Vagina (tissue), 2 donors: ENCODE data around the gene TMEM150A.
"Not testable (repeated sequence)": the region's sequence is repeated elsewhere in the genome, so short reads cannot be mapped to it uniquely, and the experiment has no call there.

Experiments used
- POLR2A ChIP-seq, 2 donors: fragments of 450-650 bp; IDR thresholded peaks; one replicate each; pipeline ENCODE4 v1.6.1; 2017; ENCODE audit warnings: antibody characterized with exemption in 2 of 2, mild to moderate bottlenecking in 2 of 2, moderate library complexity in 2 of 2
- TF ChIP-seq, protein P1 (sequence below), 3 experiments: fragments of 450-650 bp in 2 of 3; fragments of 200-600 bp in 1 of 3; sonication (generic) in 1 of 3; IDR thresholded peaks; one replicate each; pipeline ENCODE4 v1.5.1; 2017 to 2019; ENCODE audit warnings: antibody characterized with exemption in 3 of 3, mild to moderate bottlenecking in 2 of 3, moderate library complexity in 2 of 3

DNA sequence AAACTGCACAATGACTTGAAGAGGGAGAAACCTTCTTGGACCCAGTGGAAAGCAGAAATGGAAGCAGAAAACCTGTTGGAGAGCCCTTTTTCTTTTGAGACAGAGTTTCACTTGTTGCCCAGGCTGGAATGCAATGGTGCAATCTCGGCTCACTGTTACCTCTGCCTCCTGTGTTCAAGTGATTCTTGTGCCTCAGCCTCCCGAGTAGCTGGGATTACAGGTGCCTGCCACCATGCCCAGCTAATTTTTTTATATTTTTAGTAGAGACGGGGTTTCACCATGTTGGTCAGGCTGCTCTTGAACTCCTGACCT is 1.6 kb upstream of the TMEM150A start:
- TF ChIP-seq, protein P1, sequence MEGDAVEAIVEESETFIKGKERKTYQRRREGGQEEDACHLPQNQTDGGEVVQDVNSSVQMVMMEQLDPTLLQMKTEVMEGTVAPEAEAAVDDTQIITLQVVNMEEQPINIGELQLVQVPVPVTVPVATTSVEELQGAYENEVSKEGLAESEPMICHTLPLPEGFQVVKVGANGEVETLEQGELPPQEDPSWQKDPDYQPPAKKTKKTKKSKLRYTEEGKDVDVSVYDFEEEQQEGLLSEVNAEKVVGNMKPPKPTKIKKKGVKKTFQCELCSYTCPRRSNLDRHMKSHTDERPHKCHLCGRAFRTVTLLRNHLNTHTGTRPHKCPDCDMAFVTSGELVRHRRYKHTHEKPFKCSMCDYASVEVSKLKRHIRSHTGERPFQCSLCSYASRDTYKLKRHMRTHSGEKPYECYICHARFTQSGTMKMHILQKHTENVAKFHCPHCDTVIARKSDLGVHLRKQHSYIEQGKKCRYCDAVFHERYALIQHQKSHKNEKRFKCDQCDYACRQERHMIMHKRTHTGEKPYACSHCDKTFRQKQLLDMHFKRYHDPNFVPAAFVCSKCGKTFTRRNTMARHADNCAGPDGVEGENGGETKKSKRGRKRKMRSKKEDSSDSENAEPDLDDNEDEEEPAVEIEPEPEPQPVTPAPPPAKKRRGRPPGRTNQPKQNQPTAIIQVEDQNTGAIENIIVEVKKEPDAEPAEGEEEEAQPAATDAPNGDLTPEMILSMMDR (IDR thresholded peaks at IDR 0.05) = not testable (repeated sequence)
- TF ChIP-seq POLR2A (IDR thresholded peaks at IDR 0.05) = not testable (repeated sequence)
